ENCODE data around the gene ARL14EP. TPM values are rescaled to one million over a fixed set of nuclear protein-coding genes. Genes with fewer than 3 reads are reported as not detected.

ARL14EP gene
- total RNA-seq, 3 donors from 2014 or later: 20.6 to 29.6 (median 22.7) TPM

- Histone ChIP-seq H3K27ac (no peak overlapping the region), H3K4me1 (no peaks in the 10 kb centered on the region), H3K27me3 (no peaks in the 10 kb centered on the region), H3K9me3 (no peaks in the 10 kb centered on the region), H3K36me3 (no peaks in the 10 kb centered on the region), H3K4me3 (no peak overlapping the region)
- no peak for DNase-seq (ENCODE audit: low spot score in 2 of 2)
- TF ChIP-seq CTCF (IDR thresholded peaks at IDR 0.05) (no peak), POLR2A (IDR thresholded peaks at IDR 0.05) (no peak), POLR2AphosphoS5 (IDR thresholded peaks at IDR 0.05) (no peak)
- intact Hi-C loops (cut with DNase I; ENCODE audit: low total_unique reads): no loop called here
These were observed 37.8 kb downstream of the ARL14EP start for GRCh38 chr11:30360741-30361140.

- H3K27me3 ChIP-seq: no peaks in the 10 kb centered on the region
- no peaks in the 10 kb centered on the region for H3K4me1 ChIP-seq
- H3K27ac ChIP-seq: no peak overlapping the region
- H3K9me3 ChIP-seq: no peaks in the 10 kb centered on the region
- H3K36me3 ChIP-seq: no peaks in the 10 kb centered on the region
- no peak overlapping the region for H3K4me3 ChIP-seq
- TF ChIP-seq POLR2A (IDR thresholded peaks at IDR 0.05) (no peak), POLR2AphosphoS5 (IDR thresholded peaks at IDR 0.05) (no peak), CTCF (IDR thresholded peaks at IDR 0.05) (no peak)
- no peak for DNase-seq (ENCODE audit: low spot score in 2 of 2)
- intact Hi-C loops (cut with DNase I; ENCODE audit: low total_unique reads): no loop called here
These were observed 41.4 kb downstream of the ARL14EP start for GRCh38 chr11:30364139-30364836.

GRCh38 chr11:30364837-30365482, 42.1 kb downstream of the ARL14EP start:
- no peak for DNase-seq (ENCODE audit: low spot score in 2 of 2)
- no peaks in the 10 kb centered on the region for H3K4me1 ChIP-seq
- no peak for TF ChIP-seq POLR2A (IDR thresholded peaks at IDR 0.05)
- no peak for TF ChIP-seq POLR2AphosphoS5 (IDR thresholded peaks at IDR 0.05)
- TF ChIP-seq CTCF (IDR thresholded peaks at IDR 0.05): no peak
- H3K27ac ChIP-seq: no peak overlapping the region
- no peaks in the 10 kb centered on the region for H3K27me3 ChIP-seq
- H3K36me3 ChIP-seq: no peaks in the 10 kb centered on the region
- no peaks in the 10 kb centered on the region for H3K9me3 ChIP-seq
- intact Hi-C loops (cut with DNase I; ENCODE audit: low total_unique reads): loop anchor here (5.0 kb wide), 1 partner anchor 233 kb away; no protein-coding TSS in a partner anchor
- no peak overlapping the region for H3K4me3 ChIP-seq

GRCh38 chr11:30365793-30366517, 43.1 kb downstream of the ARL14EP start:
- H3K36me3 ChIP-seq: no peaks in the 10 kb centered on the region
- no peaks in the 10 kb centered on the region for H3K27me3 ChIP-seq
- no peaks in the 10 kb centered on the region for H3K4me1 ChIP-seq
- no peak overlapping the region for H3K27ac ChIP-seq
- TF ChIP-seq POLR2AphosphoS5 (IDR thresholded peaks at IDR 0.05): no peak
- no peak for TF ChIP-seq CTCF (IDR thresholded peaks at IDR 0.05)
- no peak for TF ChIP-seq POLR2A (IDR thresholded peaks at IDR 0.05)
- H3K4me3 ChIP-seq: no peak overlapping the region
- H3K9me3 ChIP-seq: no peaks in the 10 kb centered on the region
- no peak for DNase-seq (ENCODE audit: low spot score in 2 of 2)
- intact Hi-C loops (cut with DNase I; ENCODE audit: low total_unique reads): loop anchor here (5.0 kb wide), 1 partner anchor 234 kb away; no protein-coding TSS in a partner anchor

Measured in breast epithelium (tissue), 4 donors.